Right cardiac atrium (tissue), 5 donors: Measurements from ENCODE around the gene PDLIM4. TPM values are rescaled to one million over a fixed set of nuclear protein-coding genes. Genes with fewer than 3 reads are reported as not detected.

ENCODE experiments used
- ATAC-seq, 2 donors: fragments of 200-7000 bp; cut with Tn5 transposase; one replicate each; pipeline versions ENCODE4 v1.8.0 to v1.9.1; 2020; ENCODE audit warnings: moderate library complexity in 2 of 2, mild to moderate bottlenecking in 1 of 2
- DNase-seq, 3 donors: peaks; one replicate each; pipeline ENCODE4 v3.0.0-alpha.2; 2020
- H3K27ac ChIP-seq: one replicate; pipeline ENCODE4 v1.5.1; 2013; ENCODE audit warnings: mild to moderate bottlenecking, low read length, control low read depth, moderate library complexity
- H3K27me3 ChIP-seq: one replicate; pipeline ENCODE4 v1.6.1; 2013; ENCODE audit not compliant: control insufficient read depth, insufficient read depth
- H3K4me1 ChIP-seq: one replicate; pipeline ENCODE4 v1.6.1; 2013; ENCODE audit warnings: low read length; ENCODE audit not compliant: control insufficient read depth, insufficient read depth
- H3K4me3 ChIP-seq: one replicate; pipeline ENCODE4 v1.5.1; 2013; ENCODE audit warnings: low read length, control low read depth
- H3K9me3 ChIP-seq: one replicate; pipeline ENCODE4 v1.6.1; 2013; ENCODE audit warnings: low read length; ENCODE audit not compliant: control insufficient read depth
- WGBS: extraction: QIAGEN DNeasy Blood & Tissue Kit; methylation state at CpG from one replicate; pipeline ENCODE4 v1.1.7; 2013; 5-methylcytosine and 5-hydroxymethylcytosine counted together
- intact Hi-C, 4 donors: fragments of 100-400 bp; cut with DNase I; formaldehyde crosslinking; loops; one replicate each; pipeline versions ENCODE4 v1.11.0 to v1.14.0; 2022 to 2023
- polyA plus RNA-seq: library from polyadenylated mRNA; stranded (reverse); fragments of 200-250 nt; gene quantifications from one replicate; pipeline ENCODE4 v1.2.3, GENCODE V29; 2013
- total RNA-seq, 4 donors: library from RNA; stranded (reverse); fragmentation: NEBNext Ultra II Directional; extraction: Animal tissue kit (Norgen Biotek cat#: 25700); gene quantifications; one replicate each; pipeline ENCODE4 v1.2.1, GENCODE V29; 2021
- donor health status: healthy with polysubstance abuse.
- donor health status: DM: no; HTN: yes; CAD: no.
- donor health status: DM: no; HTN: no; CAD: no.
- donor health status: DM: no; HTN: yes; CAD: no; lungs with severe emphysema.
- donor health status: DM: yes; HTN: yes; CAD: no.

PDLIM4 gene
- total and polyA plus RNA-seq, 5 donors: 35.0 to 113 (median 50.3) TPM

DNA sequence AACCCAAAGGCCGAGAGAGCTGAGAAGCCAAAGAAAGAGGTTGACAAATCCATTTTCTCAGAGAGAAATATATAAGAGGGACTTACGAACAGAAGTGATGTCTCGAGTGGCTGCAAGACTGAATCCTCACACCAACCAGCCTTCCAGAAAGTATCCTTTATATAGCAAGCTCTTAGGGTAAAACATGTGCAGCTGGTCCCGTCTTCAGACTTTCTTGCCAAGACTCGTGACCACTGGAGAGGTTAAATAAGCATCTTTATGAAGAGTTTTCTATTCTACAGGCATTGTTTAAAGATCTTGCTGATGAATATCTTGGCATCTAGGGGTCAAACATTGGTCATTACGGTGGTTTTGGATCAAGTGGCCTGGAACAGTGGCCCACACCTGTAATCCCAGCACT is 19.8 kb downstream of the PDLIM4 start:
- 85% methylated on average over 6 of the region's 6 CpGs for WGBS
- Histone ChIP-seq H3K9me3 (no peaks in the 10 kb centered on the region), H3K27me3 (no peaks in the 10 kb centered on the region), H3K4me1 (no peaks in the 10 kb centered on the region), H3K27ac (no peak overlapping the region), H3K4me3 (no peak overlapping the region)
- DNase-seq (no peak), ATAC-seq (no peak)
- intact Hi-C loops: no loop called here

DNA sequence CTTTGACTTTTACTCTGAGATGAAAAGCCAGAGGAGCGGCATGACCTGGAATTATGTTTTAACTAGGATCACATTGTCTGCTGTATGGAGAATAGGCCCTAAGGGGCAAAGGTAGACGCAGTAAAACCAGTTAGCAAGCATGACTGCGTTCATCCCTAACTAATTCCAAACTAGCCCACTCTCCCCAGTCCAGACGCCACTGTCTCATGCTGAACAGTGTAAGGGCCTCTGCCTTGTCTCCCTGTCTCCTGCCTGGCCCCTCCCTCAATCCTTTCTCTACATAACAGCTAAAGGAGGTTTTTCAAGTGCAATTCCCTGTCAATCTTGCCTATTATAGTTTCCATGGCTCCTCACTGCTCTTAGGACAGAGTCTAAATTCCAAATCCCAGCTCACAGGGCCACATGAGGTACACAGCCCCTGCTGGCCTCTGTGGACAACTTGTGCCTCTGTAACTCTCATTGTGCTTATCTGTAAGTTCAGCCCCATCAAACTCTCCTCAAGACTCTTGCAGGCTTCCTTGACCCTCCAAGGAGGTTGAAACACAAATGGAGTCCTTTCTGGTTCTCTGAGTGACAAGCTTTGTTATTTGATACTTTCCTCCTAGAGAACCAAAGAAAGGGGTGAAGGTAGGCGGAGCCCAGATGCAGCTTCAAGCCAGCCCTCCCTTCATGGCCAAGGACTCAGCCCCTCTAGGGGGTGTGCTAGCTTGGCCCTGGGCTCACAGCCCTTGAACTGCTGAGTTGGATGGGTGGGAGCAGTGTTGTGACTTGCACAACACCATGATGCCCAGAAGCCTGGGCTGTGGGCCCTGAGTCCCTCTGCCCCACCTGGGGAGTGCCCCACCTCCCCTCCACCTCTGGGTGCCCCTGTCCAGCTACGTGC is 20.7 kb downstream of the PDLIM4 start:
- no peaks in the 10 kb centered on the region for H3K27me3 ChIP-seq
- no peaks in the 10 kb centered on the region for H3K9me3 ChIP-seq
- no peak overlapping the region for H3K4me3 ChIP-seq
- no peak for ATAC-seq
- WGBS: 94% methylated on average over 6 of the region's 6 CpGs
- intact Hi-C loops: no loop called here
- H3K27ac ChIP-seq: no peak overlapping the region
- H3K4me1 ChIP-seq: no peaks in the 10 kb centered on the region
- DNase-seq: peak in 1 of 3 donors; percentile 8

DNA sequence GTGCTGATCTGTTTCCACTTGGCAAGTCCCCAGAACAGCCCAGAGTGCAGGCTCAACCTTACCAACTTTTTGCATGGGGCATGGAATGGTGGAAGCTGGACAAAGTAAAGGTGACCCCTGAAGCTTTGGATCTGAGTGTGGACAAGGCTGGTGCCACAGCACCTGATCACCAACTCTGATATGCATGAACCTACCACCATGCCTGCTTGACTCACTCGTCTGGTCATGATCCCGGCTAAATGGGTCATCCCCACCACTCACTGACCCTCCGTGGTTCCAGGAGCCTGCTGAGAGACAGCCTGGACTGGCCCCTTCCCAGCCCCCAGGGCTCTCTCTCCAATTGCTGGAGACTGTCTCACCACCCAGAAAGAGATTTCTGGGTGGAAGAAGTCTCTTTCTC is 22.3 kb downstream of the PDLIM4 start:
- Histone ChIP-seq H3K4me1 (no peaks in the 10 kb centered on the region), H3K27ac (no peak overlapping the region), H3K27me3 (no peaks in the 10 kb centered on the region), H3K9me3 (no peaks in the 10 kb centered on the region), H3K4me3 (no peak overlapping the region)
- WGBS: 87% methylated on average over 3 of the region's 3 CpGs
- no peak for ATAC-seq
- DNase-seq: peak in 1 of 3 donors; percentile 1
- intact Hi-C loops: loop anchor here in 1 of 4 donors (10.0 kb wide), 1 partner anchor 45 kb away; no protein-coding TSS in a partner anchor

DNA sequence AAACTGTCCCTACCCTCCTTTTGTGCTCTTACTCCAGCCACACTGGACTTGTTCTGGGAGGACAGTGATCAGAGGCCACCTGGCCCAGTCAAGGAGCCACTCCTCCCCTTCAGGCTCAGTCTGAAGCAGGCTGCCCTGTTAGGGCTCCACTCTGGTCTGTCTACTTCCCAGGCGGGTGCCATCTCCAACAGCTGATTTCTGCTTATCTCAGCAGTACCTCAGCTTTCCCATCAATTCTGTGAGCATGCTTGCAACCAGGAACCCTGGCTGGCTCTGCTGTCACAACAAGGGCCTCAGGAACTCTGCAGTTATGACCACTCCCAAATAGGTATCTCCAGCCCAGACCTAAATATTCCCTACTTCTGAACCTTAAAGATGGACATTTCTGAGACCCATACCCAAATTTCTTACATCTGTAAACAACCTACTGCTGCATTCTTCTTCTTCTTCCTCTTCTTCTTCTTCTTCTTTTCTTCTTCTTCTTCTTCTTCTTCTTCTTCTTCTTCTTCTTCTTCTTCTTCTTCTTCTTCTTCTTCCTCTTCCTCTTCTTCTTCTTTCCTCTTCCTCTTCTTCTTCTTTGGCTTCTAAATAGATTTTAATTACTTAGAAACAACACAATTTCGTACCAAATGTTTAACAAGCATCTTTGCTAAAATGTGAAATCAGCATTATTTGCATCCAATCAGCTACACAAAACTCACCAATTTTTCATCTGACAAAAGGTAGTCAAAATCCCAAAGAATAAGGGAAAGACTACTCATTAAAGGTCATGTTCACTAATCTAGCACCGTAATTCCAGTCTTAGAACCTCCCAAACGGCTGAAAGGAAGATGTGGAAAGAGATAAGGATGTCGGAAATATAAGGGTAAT is 23.1 kb downstream of the PDLIM4 start:
- no peak overlapping the region for H3K27ac ChIP-seq
- WGBS: 77% methylated on average over 5 of the region's 5 CpGs
- no peaks in the 10 kb centered on the region for H3K4me1 ChIP-seq
- ATAC-seq (no peak), DNase-seq (no peak)
- H3K27me3 ChIP-seq: no peaks in the 10 kb centered on the region
- H3K9me3 ChIP-seq: no peaks in the 10 kb centered on the region
- no peak overlapping the region for H3K4me3 ChIP-seq
- intact Hi-C loops: loop anchor here in 1 of 4 donors (10.0 kb wide), 1 partner anchor 46 kb away; no protein-coding TSS in a partner anchor

DNA sequence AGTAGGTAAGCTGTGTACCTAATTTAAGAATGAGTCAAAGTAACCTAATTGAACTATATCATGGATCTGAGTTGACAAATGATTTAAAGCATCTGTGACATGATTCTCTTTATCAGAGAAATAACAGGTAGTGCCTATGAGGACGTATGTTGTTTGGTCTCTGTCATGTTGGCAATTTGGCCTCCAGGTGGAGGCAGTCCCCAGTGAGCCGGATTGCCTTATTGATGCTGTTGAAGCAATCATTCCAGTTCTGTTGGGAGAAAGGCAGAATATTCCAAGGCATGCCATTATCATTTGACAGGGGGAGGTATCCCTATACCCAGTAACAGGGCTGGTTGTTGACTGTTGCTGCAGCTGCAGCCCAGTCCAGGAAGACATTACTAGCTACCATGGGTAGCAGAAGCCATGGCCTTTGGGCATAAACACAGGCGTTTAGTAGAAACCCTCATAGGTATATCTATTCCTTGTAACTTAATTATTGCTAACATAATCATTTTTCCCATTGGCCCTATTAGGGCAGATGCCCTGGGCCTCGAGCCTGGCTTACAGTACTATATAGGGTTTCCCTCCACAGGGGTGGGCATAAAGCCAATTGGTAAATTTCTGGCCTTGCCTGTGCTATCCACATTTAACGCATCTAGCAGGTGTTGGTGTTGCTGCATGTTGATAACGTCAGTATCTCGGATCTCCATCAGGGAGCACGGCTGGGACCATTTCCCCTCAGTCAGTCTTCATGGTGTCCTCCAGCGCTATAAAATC is 24.5 kb downstream of the PDLIM4 start:
- no peaks in the 10 kb centered on the region for H3K9me3 ChIP-seq
- no peak for ATAC-seq
- no peaks in the 10 kb centered on the region for H3K27me3 ChIP-seq
- DNase-seq: no peak
- intact Hi-C loops: loop anchor here in 1 of 4 donors (10.0 kb wide), 1 partner anchor 47 kb away; no protein-coding TSS in a partner anchor
- WGBS: 87% methylated on average over 9 of the region's 9 CpGs
- no peak overlapping the region for H3K27ac ChIP-seq
- no peaks in the 10 kb centered on the region for H3K4me1 ChIP-seq
- no peak overlapping the region for H3K4me3 ChIP-seq

DNA sequence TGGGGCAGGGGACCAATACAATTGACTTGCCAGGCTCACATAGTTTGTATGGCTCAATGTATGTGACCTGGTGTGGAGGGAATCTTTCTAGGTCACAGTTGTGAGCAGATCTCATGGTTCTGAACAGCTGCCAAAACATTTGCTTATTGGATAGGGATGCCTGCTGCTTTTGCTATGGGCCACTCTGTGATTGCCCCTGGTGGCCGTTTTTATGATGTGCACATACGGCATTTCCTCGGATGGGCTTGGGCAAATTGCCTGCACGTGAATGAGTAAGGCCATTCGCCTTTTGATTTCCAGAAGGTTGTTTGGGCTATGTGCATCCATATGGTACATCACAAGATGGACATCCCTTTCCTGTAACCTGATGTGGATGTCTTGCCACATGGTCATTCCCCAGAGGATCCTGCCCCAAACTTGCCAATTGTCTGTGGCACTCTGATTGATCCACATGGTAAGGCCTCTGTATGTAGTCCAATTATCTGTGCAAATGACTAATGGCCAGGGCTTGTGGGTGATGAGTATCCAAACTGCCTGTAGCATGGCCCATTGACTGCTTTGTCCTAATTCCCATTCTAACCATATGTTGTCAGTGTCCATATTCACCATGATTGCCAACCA is 26.0 kb downstream of the PDLIM4 start:
- H3K4me3 ChIP-seq: no peak overlapping the region
- 26% methylated on average over 5 of the region's 5 CpGs for WGBS
- DNase-seq (peak in 2 of 3 donors; percentile 47 to 67), ATAC-seq (peak; percentile 44 to 56)
- no peaks in the 10 kb centered on the region for H3K9me3 ChIP-seq
- H3K27ac ChIP-seq: no peak overlapping the region
- H3K4me1 ChIP-seq: no peaks in the 10 kb centered on the region
- intact Hi-C loops: loop anchor here in 1 of 4 donors (10.0 kb wide), 1 partner anchor 49 kb away; no protein-coding TSS in a partner anchor
- no peaks in the 10 kb centered on the region for H3K27me3 ChIP-seq

DNA sequence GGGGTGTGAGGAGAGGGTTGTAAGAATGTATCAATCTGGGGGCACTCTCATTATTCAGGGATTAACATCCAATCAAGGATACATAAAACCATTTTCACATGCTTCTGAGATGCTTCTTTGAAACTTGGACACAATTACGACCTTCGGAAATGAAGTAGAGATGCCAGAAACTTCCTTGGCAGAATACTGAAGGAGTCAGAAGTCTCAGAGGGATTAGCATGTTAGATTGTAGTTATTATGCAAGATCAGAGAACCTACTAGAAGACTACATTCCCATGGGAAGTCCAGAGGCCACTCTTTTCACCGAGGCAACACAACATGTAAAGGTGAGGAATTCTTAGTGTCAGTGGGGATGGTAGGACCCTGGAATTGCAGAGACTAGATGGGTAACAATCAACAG is 31.6 kb downstream of the PDLIM4 start:
- Histone ChIP-seq H3K4me1 (no peaks in the 10 kb centered on the region), H3K27ac (no peak overlapping the region), H3K4me3 (no peak overlapping the region), H3K27me3 (no peaks in the 10 kb centered on the region), H3K9me3 (no peaks in the 10 kb centered on the region)
- DNase-seq (no peak), ATAC-seq (no peak)
- intact Hi-C loops: loop anchor here in 1 of 4 donors (10.0 kb wide), 1 partner anchor 54 kb away; no protein-coding TSS in a partner anchor
- WGBS: 51% methylated on average over 3 of the region's 3 CpGs

DNA sequence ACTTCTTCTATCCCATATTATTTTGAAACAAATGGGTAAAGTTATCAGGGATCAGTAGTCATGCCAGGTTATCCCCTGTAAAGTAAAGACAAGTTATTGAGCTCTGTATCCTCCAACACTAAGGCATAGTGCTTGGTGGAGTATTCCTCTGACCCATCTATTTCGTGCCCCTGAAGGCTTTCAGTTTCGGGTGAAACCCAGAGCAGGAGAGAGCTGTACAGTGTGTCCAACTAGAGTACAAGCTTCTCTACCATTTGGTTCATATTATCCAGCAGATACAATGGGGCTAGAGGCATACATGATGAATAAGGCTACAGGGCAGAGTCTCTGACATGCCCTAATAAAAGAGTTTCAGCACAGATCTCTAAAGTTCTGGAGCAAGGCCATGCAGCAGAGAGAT is 33.5 kb downstream of the PDLIM4 start:
- ATAC-seq (no peak), DNase-seq (no peak)
- Histone ChIP-seq H3K27me3 (no peaks in the 10 kb centered on the region), H3K27ac (no peak overlapping the region), H3K9me3 (no peaks in the 10 kb centered on the region), H3K4me1 (peaks cover 3% of the 10 kb centered on the region), H3K4me3 (no peak overlapping the region)
- WGBS: 97% methylated on average over 2 of the region's 2 CpGs
- intact Hi-C loops: no loop called here

DNA sequence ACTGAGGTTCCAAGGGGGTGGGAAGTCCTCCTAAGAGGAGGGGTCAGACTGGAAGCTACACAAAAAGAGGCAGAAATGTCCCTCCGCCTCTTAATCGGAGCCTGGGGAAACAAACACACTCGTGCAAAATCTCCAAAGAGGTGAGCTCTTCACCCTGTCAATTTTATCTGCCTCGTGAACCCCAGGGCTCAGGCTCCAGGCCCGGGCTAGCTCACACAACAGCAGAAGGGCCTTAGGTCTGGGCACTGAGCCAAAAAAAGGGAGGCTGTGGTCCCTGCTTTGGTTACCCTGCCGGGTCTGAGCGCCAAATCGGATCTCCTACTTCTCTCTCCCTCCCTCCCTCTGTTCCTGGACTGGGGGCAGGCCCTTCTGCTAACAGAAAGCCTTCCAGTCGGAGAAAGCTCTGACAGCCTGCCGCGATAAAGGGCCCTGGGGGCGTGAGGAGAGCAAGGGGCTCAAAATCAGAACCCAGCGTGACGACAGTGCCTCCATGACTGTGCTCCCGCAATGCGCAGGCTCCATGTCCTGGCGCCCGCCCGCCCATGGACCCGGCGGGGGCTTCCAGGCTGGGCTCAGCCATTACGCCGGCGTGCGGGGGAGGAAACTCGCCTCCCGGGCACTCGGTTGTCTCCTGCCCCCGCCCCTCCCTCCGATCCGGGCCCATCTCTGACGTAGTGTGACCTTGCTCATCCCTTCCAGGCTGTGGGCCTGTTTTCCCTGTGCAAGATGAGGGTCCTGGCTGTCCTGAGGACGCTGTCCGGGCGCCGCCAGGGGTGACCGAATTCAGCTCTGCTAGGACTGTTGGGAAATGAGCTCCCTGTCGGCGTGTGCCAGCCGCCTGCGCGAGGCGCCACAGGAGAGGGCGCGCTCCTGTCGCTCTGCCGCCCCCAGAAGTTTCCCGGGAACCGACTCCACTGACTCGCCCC is 35.8 kb downstream of the PDLIM4 start:
- ATAC-seq (peak; percentile 78 to 82), DNase-seq (peak; percentile 94 to 96 (median 95))
- intact Hi-C loops: no loop called here
- WGBS: 1% methylated on average over 50 of the region's 50 CpGs
- Histone ChIP-seq H3K9me3 (no peaks in the 10 kb centered on the region), H3K27me3 (no peaks in the 10 kb centered on the region), H3K4me3 (peak overlapping the region; percentile 43), H3K4me1 (peaks cover 3% of the 10 kb centered on the region), H3K27ac (peak overlapping the region; percentile 92)
